ENCODE measurements around the gene SLC25A48.

SLC25A48 gene

DNA sequence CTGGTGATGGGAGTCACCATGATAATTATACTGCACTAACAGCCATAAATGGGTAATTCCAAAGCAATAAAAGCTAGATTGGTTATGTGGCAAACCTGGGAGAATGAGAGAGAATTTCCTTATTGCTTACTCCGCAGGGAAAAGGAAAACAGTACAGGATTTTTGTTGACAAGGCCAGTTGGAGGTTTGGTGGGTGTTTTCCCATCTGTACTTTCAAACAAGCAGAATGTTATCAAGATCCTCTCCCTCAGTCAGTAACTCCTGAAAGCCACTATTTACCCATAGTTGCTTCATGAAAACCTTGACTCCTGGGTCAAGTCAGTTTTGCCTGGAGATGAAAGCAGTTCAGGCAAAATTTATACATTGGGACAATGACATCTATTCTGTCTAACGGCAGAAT is 34.8 kb downstream of the SLC25A48 start:
- no peak overlapping the region for H3K27ac Mint-ChIP-seq (ENCODE audit: low read depth)
- H3K9me3 Mint-ChIP-seq = no peaks in the 10 kb centered on the region
- H3K27me3 Mint-ChIP-seq = peaks cover 20% of the 10 kb centered on the region
- H3K36me3 Mint-ChIP-seq (ENCODE audit: insufficient read depth) = no peaks in the 10 kb centered on the region
- H3K4me1 Mint-ChIP-seq = no peaks in the 10 kb centered on the region
- DNase-seq (ENCODE audit: low spot score in 2 of 2) = no peak
- no peak for ATAC-seq (replicated peaks; ENCODE audit: extremely low read depth, poor library complexity, severe bottlenecking)
- H3K4me3 Mint-ChIP-seq = no peak overlapping the region

DNA sequence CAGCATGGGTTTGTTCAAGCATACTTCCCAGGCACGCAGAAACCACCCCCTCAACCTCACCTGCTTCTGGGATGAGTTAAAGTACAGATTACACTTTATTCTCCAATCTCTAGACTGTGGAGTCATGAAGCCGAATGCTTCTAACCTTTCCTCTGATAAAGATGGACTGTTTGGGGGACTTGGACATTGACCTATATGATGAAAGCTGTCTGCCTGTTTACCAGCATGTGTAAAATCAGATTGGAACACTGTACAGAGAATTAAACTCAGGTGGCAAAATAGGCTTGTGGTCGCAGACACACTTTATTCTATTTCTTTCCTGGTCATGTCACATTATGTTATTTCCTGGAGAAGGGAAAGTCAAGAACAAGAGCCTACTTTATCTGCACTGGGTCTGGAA is 35.5 kb downstream of the SLC25A48 start:
- Mint-ChIP-seq H3K4me1 (no peaks in the 10 kb centered on the region), H3K27ac (ENCODE audit: low read depth) (no peak overlapping the region), H3K27me3 (peaks cover 26% of the 10 kb centered on the region), H3K9me3 (no peaks in the 10 kb centered on the region), H3K4me3 (no peak overlapping the region), H3K36me3 (ENCODE audit: insufficient read depth) (no peaks in the 10 kb centered on the region)
- ATAC-seq (replicated peaks; ENCODE audit: extremely low read depth, poor library complexity, severe bottlenecking) (no peak), DNase-seq (ENCODE audit: low spot score in 2 of 2) (no peak)

DNA sequence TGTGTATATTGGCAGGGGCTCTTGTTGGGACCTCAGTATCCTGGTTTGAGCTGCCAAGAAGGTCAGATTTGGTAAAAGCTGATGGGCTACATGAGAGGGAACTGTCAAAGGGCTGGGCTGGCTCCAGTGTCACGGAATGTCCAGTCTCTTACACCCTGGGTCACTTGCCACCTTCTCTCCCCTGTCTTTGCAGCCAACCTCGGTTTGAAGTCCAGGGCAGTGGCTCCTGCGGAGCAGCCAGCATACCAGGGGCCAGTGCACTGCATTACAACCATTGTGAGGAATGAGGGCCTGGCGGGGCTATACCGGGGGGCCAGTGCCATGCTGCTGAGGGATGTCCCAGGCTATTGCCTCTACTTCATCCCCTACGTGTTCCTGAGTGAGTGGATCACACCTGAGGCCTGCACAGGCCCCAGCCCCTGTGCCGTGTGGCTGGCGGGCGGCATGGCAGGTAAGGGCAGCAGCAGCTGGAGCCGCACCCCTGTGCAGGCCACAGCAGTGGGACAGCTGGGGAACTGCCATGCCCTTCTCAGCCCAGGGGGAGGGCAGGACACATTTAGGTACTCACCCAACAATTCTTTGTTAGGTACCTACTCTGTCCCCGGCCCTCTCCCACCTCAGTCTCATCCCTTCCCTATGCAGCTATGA is 36.9 kb downstream of the SLC25A48 start:
- ATAC-seq (replicated peaks; ENCODE audit: extremely low read depth, poor library complexity, severe bottlenecking) (no peak), DNase-seq (ENCODE audit: low spot score in 2 of 2) (no peak)
- no peaks in the 10 kb centered on the region for H3K9me3 Mint-ChIP-seq
- H3K27me3 Mint-ChIP-seq = peaks cover 35% of the 10 kb centered on the region
- H3K4me3 Mint-ChIP-seq = no peak overlapping the region
- H3K4me1 Mint-ChIP-seq = no peaks in the 10 kb centered on the region
- H3K27ac Mint-ChIP-seq (ENCODE audit: low read depth) = no peak overlapping the region
- H3K36me3 Mint-ChIP-seq (ENCODE audit: insufficient read depth) = no peaks in the 10 kb centered on the region

DNA sequence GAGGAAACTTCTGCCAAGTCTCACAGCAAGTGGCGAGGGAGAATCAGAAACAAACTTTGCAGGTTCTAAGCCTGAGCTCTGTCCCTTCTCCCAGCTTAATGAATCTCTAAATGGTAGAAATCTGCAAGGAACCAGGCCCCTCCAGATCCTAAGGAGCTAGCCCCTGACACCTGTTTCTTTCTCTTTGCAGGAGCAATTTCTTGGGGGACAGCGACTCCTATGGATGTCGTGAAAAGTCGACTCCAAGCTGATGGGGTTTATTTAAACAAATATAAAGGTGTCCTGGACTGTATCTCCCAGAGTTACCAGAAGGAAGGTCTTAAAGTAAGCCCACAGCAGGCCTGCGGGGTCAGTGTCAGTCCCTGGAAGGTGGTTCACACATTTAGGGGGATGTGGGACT is 39.4 kb downstream of the SLC25A48 start:
- H3K27ac Mint-ChIP-seq (ENCODE audit: low read depth) = no peak overlapping the region
- ATAC-seq (replicated peaks; ENCODE audit: extremely low read depth, poor library complexity, severe bottlenecking) = no peak
- DNase-seq (ENCODE audit: low spot score in 2 of 2) = no peak
- H3K4me3 Mint-ChIP-seq = no peak overlapping the region
- H3K4me1 Mint-ChIP-seq = no peaks in the 10 kb centered on the region
- no peaks in the 10 kb centered on the region for H3K36me3 Mint-ChIP-seq (ENCODE audit: insufficient read depth)
- no peaks in the 10 kb centered on the region for H3K9me3 Mint-ChIP-seq
- peaks cover 47% of the 10 kb centered on the region for H3K27me3 Mint-ChIP-seq

DNA sequence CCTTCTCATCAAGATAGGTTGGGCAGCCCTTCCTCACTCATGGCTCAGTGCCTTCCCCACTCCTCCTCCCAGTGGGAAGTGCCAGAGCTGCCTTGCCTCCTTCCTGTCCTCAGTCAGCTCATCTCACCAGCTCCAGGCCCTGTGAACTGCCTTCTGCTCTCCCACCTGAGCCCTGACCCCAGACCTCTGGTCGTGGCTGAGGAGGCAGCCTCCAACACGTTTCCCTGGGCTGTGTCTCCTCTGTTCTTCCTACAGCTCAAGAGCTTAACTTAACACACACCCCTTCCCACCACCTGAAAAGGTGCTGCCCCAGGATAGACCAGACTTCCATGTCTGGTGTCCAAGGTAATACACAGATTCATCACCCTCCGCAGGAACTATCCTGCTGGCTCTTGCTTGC is 40.0 kb downstream of the SLC25A48 start:
- H3K4me3 Mint-ChIP-seq = no peak overlapping the region
- H3K27ac Mint-ChIP-seq (ENCODE audit: low read depth) = no peak overlapping the region
- no peak for ATAC-seq (replicated peaks; ENCODE audit: extremely low read depth, poor library complexity, severe bottlenecking)
- DNase-seq (ENCODE audit: low spot score in 2 of 2) = no peak
- H3K27me3 Mint-ChIP-seq = peaks cover 53% of the 10 kb centered on the region
- no peaks in the 10 kb centered on the region for H3K4me1 Mint-ChIP-seq
- no peaks in the 10 kb centered on the region for H3K9me3 Mint-ChIP-seq
- no peaks in the 10 kb centered on the region for H3K36me3 Mint-ChIP-seq (ENCODE audit: insufficient read depth)

DNA sequence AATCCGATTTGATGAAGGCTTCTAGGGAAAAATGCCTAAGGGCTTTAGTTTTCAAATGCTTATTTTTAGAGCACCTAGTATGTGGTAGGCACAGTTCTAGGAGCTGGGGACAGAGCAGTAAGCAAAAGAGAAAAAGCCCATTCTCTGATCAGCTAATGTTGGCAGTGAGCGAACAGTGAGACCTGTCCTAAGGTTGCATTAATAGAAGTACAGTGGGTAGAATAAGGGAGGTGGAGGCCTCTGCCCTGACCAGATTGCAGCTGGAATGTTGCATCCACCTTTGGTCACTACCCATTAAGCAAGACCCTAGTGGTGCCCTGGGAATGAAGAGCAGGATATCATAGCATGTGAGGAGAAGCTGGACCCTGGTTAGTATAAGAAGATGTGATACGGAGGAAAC is 41.1 kb downstream of the SLC25A48 start:
- peaks cover 55% of the 10 kb centered on the region for H3K27me3 Mint-ChIP-seq
- H3K4me3 Mint-ChIP-seq = no peak overlapping the region
- H3K36me3 Mint-ChIP-seq (ENCODE audit: insufficient read depth) = no peaks in the 10 kb centered on the region
- no peaks in the 10 kb centered on the region for H3K4me1 Mint-ChIP-seq
- no peaks in the 10 kb centered on the region for H3K9me3 Mint-ChIP-seq
- H3K27ac Mint-ChIP-seq (ENCODE audit: low read depth) = no peak overlapping the region
- no peak for ATAC-seq (replicated peaks; ENCODE audit: extremely low read depth, poor library complexity, severe bottlenecking)
- DNase-seq (ENCODE audit: low spot score in 2 of 2) = no peak

DNA sequence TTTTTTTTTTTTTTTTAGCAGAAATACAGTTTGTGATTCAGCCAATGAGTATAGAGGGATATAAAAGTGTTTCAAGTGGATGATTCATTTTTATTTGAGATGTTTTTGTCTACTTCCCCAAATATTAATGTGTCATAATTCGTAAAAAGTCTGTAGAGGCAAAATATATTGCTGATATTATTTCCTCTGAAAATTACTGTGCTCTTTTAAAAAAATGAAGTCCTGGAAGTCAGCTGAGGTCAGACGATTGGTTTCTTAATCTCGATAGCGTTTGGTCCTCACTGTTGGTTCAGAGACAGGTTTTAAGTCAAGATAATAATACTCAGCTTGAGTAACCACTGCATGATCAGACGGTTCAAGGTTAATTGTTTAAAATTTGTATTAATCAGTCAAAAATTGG is 41.7 kb downstream of the SLC25A48 start:
- no peaks in the 10 kb centered on the region for H3K36me3 Mint-ChIP-seq (ENCODE audit: insufficient read depth)
- no peaks in the 10 kb centered on the region for H3K9me3 Mint-ChIP-seq

DNA sequence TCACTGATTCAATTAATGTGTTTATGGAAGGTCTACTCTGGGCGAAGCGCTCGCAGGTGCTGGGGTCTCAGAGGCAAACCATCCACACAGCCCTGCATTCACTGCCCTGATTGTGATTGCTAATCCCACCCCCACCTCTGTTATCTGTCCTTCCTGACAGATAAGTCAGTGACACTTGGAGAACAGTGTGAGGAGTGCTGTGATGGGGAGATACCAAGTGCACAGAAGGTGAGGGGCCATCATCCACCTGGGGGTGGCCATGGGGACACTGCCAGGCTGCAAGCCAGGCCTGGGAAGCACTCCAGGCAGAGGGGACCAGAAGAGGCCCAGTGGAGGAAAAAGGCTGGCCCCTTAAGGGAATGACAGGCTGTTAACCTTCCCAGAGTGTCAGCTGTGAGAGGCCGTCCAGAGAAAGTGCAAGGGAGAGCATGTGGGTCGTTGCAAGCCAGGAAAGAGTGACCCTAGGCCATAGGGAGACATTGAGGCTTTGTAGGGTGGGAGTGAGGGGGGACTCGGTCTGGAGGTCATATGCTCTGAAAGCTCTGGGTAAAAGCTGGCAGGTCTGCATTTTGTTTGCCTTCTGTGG is 43.2 kb downstream of the SLC25A48 start:
- Mint-ChIP-seq H3K27ac (ENCODE audit: low read depth) (no peak overlapping the region), H3K36me3 (ENCODE audit: insufficient read depth) (no peaks in the 10 kb centered on the region), H3K4me1 (no peaks in the 10 kb centered on the region), H3K27me3 (peaks cover 74% of the 10 kb centered on the region), H3K9me3 (no peaks in the 10 kb centered on the region), H3K4me3 (no peak overlapping the region)
- ATAC-seq (replicated peaks; ENCODE audit: extremely low read depth, poor library complexity, severe bottlenecking) = no peak
- no peak for DNase-seq (ENCODE audit: low spot score in 2 of 2)

More for the DNA sequence above, 41.7 kb downstream of the SLC25A48 start:
- H3K27ac Mint-ChIP-seq (ENCODE audit: low read depth) = no peak overlapping the region
- H3K27me3 Mint-ChIP-seq = peaks cover 61% of the 10 kb centered on the region
- ATAC-seq (replicated peaks; ENCODE audit: extremely low read depth, poor library complexity, severe bottlenecking) (no peak), DNase-seq (ENCODE audit: low spot score in 2 of 2) (no peak)
- no peaks in the 10 kb centered on the region for H3K4me1 Mint-ChIP-seq
- no peak overlapping the region for H3K4me3 Mint-ChIP-seq

DNA sequence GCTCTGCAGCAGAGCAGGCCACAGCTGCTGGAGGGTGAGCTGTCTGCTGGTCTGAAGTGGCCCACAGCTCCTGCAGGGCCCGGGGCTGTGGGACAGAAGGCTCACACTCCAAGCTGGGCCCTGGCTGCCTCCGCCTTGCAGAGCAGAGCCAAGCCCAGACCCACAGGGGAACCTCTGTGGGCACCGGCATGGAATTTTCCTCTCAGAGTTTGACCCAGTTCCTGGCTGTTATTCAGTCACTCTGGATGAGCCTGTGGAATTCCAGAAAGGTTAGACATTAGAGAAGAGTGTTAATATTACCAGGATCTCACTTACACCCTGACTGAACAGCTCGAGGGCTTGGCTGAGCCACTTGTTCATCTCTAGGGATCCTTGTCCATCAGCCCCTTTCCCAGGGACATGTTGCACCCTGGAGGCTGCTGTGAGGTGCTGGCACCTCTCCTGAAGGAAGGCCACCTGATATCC is 43.7 kb downstream of the SLC25A48 start:
- Mint-ChIP-seq H3K27ac (ENCODE audit: low read depth) (no peak overlapping the region), H3K36me3 (ENCODE audit: insufficient read depth) (no peaks in the 10 kb centered on the region), H3K9me3 (no peaks in the 10 kb centered on the region), H3K4me3 (no peak overlapping the region), H3K27me3 (peaks cover 79% of the 10 kb centered on the region), H3K4me1 (no peaks in the 10 kb centered on the region)
- ATAC-seq (replicated peaks; ENCODE audit: extremely low read depth, poor library complexity, severe bottlenecking) = no peak
- DNase-seq (ENCODE audit: low spot score in 2 of 2) = no peak

DNA sequence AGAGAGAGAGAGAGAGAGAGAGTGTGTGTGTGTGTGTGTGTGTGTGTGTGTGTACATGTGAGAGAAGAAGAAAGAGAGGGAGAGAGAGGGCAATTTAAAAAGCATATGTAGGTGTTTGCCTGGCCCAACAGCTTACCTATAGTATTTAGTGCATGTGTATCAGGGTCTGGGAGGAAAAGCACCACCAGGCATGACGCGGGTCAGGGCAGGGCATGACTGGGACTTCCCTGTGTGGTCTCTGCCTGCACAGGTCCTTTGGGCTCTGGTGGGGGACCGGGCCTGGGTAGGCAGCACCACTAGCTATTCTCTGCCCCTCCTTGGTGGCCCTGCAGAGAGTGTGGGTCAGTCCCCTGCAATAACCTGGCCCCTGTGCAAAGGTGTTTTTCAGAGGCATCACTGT is 45.1 kb downstream of the SLC25A48 start:
- H3K4me3 Mint-ChIP-seq = no peak overlapping the region
- H3K27me3 Mint-ChIP-seq = peaks cover 89% of the 10 kb centered on the region
- no peaks in the 10 kb centered on the region for H3K36me3 Mint-ChIP-seq (ENCODE audit: insufficient read depth)
- H3K27ac Mint-ChIP-seq (ENCODE audit: low read depth) = no peak overlapping the region
- no peaks in the 10 kb centered on the region for H3K9me3 Mint-ChIP-seq
- no peaks in the 10 kb centered on the region for H3K4me1 Mint-ChIP-seq
- no peak for ATAC-seq (replicated peaks; ENCODE audit: extremely low read depth, poor library complexity, severe bottlenecking)
- DNase-seq (ENCODE audit: low spot score in 2 of 2) = no peak

DNA sequence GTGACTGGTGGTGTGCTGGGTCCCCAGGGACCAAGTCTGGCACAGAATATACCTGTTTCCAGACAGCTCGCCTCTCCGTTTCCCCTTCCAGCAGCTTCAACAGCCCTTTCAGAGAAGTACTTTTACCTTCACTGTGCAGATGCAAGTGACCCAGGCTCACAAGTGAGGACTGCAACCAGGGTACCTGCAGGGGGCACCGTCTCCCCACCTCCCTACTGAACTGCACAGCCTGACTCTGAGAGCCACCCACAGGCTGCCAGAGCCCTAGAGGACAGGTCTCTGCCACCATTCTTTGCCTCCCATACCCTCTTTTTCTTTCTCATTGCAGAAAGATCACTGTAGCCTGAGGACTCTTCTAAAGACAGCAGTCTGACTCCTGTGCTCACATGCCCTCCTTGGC is 45.8 kb downstream of the SLC25A48 start:
- no peak for DNase-seq (ENCODE audit: low spot score in 2 of 2)
- Mint-ChIP-seq H3K9me3 (no peaks in the 10 kb centered on the region), H3K27me3 (peaks cover 89% of the 10 kb centered on the region), H3K27ac (ENCODE audit: low read depth) (no peak overlapping the region), H3K36me3 (ENCODE audit: insufficient read depth) (no peaks in the 10 kb centered on the region), H3K4me3 (no peak overlapping the region), H3K4me1 (no peaks in the 10 kb centered on the region)
- no peak for ATAC-seq (replicated peaks; ENCODE audit: extremely low read depth, poor library complexity, severe bottlenecking)

DNA sequence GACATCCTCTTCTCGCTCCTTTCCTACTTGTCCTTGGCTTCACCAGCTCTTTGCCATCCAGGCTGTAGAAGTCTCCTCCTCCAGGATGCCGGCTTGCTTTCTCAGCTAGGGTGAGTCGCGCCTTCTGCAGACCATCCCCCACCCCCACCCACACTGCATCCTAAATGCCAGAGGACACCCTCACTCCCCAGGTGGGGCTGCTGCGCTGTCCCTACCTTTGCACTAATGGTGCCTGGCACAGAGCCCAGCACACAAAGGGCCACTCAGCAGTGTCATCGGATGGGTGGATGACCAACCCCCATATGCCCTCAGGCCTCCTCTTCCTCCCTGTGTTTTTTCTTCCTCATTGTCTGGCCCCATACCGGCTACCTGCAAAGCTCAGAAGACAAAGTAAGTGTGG is 46.3 kb downstream of the SLC25A48 start:
- Mint-ChIP-seq H3K9me3 (no peaks in the 10 kb centered on the region), H3K36me3 (ENCODE audit: insufficient read depth) (no peaks in the 10 kb centered on the region), H3K4me1 (no peaks in the 10 kb centered on the region), H3K27me3 (peaks cover 89% of the 10 kb centered on the region), H3K4me3 (no peak overlapping the region), H3K27ac (ENCODE audit: low read depth) (no peak overlapping the region)
- DNase-seq (ENCODE audit: low spot score in 2 of 2) = no peak
- ATAC-seq (replicated peaks; ENCODE audit: extremely low read depth, poor library complexity, severe bottlenecking) = no peak

DNA sequence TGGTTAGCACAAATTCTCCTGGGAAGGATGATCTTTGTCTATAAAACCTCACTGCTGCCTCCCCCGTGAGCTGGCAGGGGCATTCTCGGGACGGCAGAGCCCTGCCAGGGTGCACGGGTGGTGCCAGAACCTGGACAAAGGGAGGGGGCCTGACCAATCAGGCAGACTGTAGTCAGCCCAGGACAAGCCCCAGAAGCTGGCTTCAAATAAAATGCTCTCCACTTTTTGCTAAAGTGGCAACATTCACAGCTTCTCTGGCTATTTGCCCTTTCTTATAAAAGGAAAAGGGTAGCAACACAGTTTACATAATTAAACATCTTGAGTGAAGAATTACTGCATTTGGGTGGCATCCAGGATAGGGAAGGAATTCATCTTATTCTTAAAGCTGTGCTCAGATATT is 46.8 kb downstream of the SLC25A48 start:
- DNase-seq (ENCODE audit: low spot score in 2 of 2) = no peak
- Mint-ChIP-seq H3K27ac (ENCODE audit: low read depth) (no peak overlapping the region), H3K4me1 (no peaks in the 10 kb centered on the region), H3K36me3 (ENCODE audit: insufficient read depth) (no peaks in the 10 kb centered on the region), H3K27me3 (peaks cover 91% of the 10 kb centered on the region), H3K4me3 (no peak overlapping the region), H3K9me3 (no peaks in the 10 kb centered on the region)
- ATAC-seq (replicated peaks; ENCODE audit: extremely low read depth, poor library complexity, severe bottlenecking) = no peak
